ENCODE data around the gene SCN9A.

DNA sequence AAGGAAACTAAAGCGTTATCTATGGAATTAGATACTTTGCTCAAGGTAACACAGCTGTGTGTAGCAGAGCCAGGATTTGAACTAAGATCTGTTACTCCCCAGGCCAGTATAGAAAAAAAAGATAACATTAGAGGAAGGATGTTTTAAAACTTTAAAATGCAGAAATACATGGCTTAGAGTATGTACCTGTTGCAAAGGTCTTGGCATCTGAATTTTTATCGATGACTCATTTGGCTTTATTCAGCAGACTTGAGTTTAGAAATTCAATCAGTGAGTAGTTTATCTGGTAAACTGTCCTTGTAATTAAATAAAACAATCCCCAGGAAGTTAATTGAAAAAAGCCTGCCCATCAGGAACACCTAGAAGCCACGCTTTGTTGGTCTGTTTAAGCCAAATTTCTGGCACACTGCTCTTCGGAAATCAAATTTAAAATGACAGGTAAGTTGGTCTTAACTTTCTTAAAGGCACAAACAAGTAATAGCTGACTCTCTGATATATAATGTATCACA is 36.9 kb downstream of the SCN9A start:
- TF ChIP-seq EP300 (IDR thresholded peaks at IDR 0.05): no peak
- TF ChIP-seq, protein P1, sequence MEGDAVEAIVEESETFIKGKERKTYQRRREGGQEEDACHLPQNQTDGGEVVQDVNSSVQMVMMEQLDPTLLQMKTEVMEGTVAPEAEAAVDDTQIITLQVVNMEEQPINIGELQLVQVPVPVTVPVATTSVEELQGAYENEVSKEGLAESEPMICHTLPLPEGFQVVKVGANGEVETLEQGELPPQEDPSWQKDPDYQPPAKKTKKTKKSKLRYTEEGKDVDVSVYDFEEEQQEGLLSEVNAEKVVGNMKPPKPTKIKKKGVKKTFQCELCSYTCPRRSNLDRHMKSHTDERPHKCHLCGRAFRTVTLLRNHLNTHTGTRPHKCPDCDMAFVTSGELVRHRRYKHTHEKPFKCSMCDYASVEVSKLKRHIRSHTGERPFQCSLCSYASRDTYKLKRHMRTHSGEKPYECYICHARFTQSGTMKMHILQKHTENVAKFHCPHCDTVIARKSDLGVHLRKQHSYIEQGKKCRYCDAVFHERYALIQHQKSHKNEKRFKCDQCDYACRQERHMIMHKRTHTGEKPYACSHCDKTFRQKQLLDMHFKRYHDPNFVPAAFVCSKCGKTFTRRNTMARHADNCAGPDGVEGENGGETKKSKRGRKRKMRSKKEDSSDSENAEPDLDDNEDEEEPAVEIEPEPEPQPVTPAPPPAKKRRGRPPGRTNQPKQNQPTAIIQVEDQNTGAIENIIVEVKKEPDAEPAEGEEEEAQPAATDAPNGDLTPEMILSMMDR (IDR thresholded peaks at IDR 0.05): no peak
